ENCODE measurements around the gene MAP1S. TPM values are rescaled to one million over a fixed set of nuclear protein-coding genes. Genes with fewer than 3 reads are reported as not detected.

The MAP1S gene
- total and polyA plus RNA-seq, 2 of the 8 experiments (the other 6 are each of a cell fraction or from before 2014, with no cell fraction given): 66.7 to 115 TPM

DNA sequence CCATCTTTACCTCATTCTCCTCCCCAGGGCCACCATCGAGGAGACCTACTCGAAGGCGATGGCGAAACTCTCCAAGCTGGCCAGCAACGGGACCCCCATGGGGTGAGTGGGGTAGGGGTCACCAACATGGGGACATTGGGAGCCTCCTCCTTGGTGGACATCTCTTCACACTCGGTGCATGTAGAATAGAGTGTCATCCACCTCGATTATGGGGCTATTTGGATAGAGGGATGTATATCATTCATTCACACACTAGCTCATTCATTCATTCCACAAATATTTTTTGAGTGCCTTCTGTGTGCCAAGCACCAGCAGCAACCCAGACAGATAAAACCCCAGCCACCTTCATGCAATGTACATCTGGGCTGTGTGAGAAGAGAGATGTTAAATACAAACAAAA is 45.1 kb downstream of the MAP1S start:
- Histone ChIP-seq H2BK15ac (ENCODE audit: low read length) (no peak overlapping the region), H3K56ac (replicated peaks; ENCODE audit: insufficient read length, low read depth, low read length) (no peak overlapping the region), H3K27me3 (replicated peaks in 1 of 4; ENCODE audit: control insufficient read depth in 3 of 4, extremely low read depth in 1 of 4, insufficient read depth in 3 of 4, low read length in 3 of 4) (no peaks in the 10 kb centered on the region), H3K4ac (replicated peaks; ENCODE audit: insufficient read length, low read depth, low read length) (no peak overlapping the region), H2BK5ac (ENCODE audit: low read depth, low read length) (no peak overlapping the region), H3K23me2 (ENCODE audit: low read depth, low read length) (no peaks in the 10 kb centered on the region), H2BK12ac (ENCODE audit: low read depth, low read length) (no peak overlapping the region), H4K91ac (replicated peaks; ENCODE audit: insufficient read length, low read length) (no peak overlapping the region), H3K4me2 (ENCODE audit: insufficient read depth in 1 of 2, low read depth in 2 of 2, low read length in 2 of 2) (no peak overlapping the region), H3K18ac (ENCODE audit: extremely low read depth, low read length) (no peak overlapping the region), H3K4me3 (ENCODE audit: extremely low read depth in 1 of 4, insufficient read depth in 2 of 4, low read depth in 3 of 4, low read length in 4 of 4) (no peak overlapping the region), H2AFZ (ENCODE audit: low read length) (no peak overlapping the region), H3K9me3 (ENCODE audit: insufficient read depth in 2 of 2, low read depth in 1 of 2, low read length in 1 of 2) (no peaks in the 10 kb centered on the region), H3K4me1 (replicated peaks in 1 of 4; ENCODE audit: control insufficient read depth in 3 of 4, insufficient read depth in 4 of 4, low read length in 3 of 4) (peaks cover 0 to 2% (median 0%) of the 10 kb centered on the region in 4 experiments; a peak in 3 of 7 replicates), H3K14ac (ENCODE audit: insufficient read length) (no peak overlapping the region), H4K8ac (ENCODE audit: extremely low read depth, insufficient read depth, low read length) (no peak overlapping the region), H3K23ac (ENCODE audit: insufficient read length) (no peak overlapping the region), H2AK5ac (ENCODE audit: low read depth, low read length) (no peak overlapping the region), H3K79me1 (ENCODE audit: low read depth, low read length) (no peaks in the 10 kb centered on the region), H3K79me2 (ENCODE audit: control insufficient read depth in 1 of 2, insufficient read depth in 2 of 2, low read length in 2 of 2) (no peaks in the 10 kb centered on the region), H3K36me3 (ENCODE audit: control insufficient read depth in 2 of 4, insufficient read depth in 4 of 4, low read length in 3 of 4) (peaks cover 0 to 2% (median 0%) of the 10 kb centered on the region in 4 experiments; a peak in 1 of 8 replicates), H3K27ac (ENCODE audit: low read depth, low read length) (no peak overlapping the region), H4K20me1 (replicated peaks in 1 of 2; ENCODE audit: control insufficient read depth in 1 of 2, insufficient read depth in 2 of 2, low read length in 2 of 2) (no peaks in the 10 kb centered on the region), H4K5ac (ENCODE audit: insufficient read length, low read depth, low read length) (no peak overlapping the region), H2BK120ac (replicated peaks; ENCODE audit: low read depth, low read length) (no peak overlapping the region), H2BK20ac (ENCODE audit: low read length) (no peak overlapping the region), H3K9ac (replicated peaks in 1 of 4; ENCODE audit: extremely low read depth in 1 of 4, low read depth in 3 of 4, low read length in 3 of 4) (no peak overlapping the region)
- DNase-seq (ENCODE audit: low read depth in 1 of 2, low spot score in 2 of 2) (no peak), FAIRE-seq (no peak)
- ChIA-PET CTCF (ENCODE audit: partially characterized antibody) (interaction anchor here (0.6 to 5.2 kb wide), 6 partner anchors 10 to 191 kb away, joined by 3 to 39 read pairs (median 7); no protein-coding TSS in a partner anchor), POLR2A (ENCODE audit: partially characterized antibody) (no interaction called here)
- 93% methylated on average over 7 of the region's 7 CpGs; no CpG with 5 or more reads in 1 of the 2 experiments for WGBS, 2 experiments (ENCODE audit: extremely low coverage in 1 of 2, insufficient coverage in 1 of 2, insufficient read length in 1 of 2, insufficient replicate concordance in 2 of 2, low coverage in 1 of 2, low lambda C conversion rate in 2 of 2, missing lambda C conversion rate in 1 of 2)
- no peak for TF ChIP-seq SAP30 (IDR thresholded peaks at IDR 0.05; ENCODE audit: insufficient read depth, insufficient replicate concordance, low read length)
- no peak for TF ChIP-seq EGR1 (IDR thresholded peaks at IDR 0.05; ENCODE audit: borderline replicate concordance, low read depth, low read length)
- no peak for TF ChIP-seq EZH2 (IDR thresholded peaks at IDR 0.05; ENCODE audit: low read depth, low read length, severe bottlenecking)
- no peak for TF ChIP-seq GTF2F1 (IDR thresholded peaks at IDR 0.05; ENCODE audit: borderline replicate concordance, low read depth, low read length)
- no peak for TF ChIP-seq CHD2 (IDR thresholded peaks at IDR 0.05; ENCODE audit: low read length)
- no peak for TF ChIP-seq SIN3A (conservative IDR thresholded peaks at IDR 0.05 in 1 of 2, IDR thresholded peaks at IDR 0.05 in 1 of 2; ENCODE audit: low read depth in 1 of 2, low read length in 2 of 2)
- no peak for TF ChIP-seq CEBPB (IDR thresholded peaks at IDR 0.05; ENCODE audit: low read depth, low read length)
